HG03175 (cell line): ENCODE results near the gene ATG4A.

Experiments
- ATAC-seq: cut with Tn5 transposase; IDR thresholded peaks from one replicate; pipeline ENCODE4 v1.9.1; 2021; ENCODE audit warnings: mild to moderate bottlenecking, moderate library complexity; ENCODE audit not compliant: unreplicated experiment

ATG4A gene, protein sequence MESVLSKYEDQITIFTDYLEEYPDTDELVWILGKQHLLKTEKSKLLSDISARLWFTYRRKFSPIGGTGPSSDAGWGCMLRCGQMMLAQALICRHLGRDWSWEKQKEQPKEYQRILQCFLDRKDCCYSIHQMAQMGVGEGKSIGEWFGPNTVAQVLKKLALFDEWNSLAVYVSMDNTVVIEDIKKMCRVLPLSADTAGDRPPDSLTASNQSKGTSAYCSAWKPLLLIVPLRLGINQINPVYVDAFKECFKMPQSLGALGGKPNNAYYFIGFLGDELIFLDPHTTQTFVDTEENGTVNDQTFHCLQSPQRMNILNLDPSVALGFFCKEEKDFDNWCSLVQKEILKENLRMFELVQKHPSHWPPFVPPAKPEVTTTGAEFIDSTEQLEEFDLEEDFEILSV

DNA sequence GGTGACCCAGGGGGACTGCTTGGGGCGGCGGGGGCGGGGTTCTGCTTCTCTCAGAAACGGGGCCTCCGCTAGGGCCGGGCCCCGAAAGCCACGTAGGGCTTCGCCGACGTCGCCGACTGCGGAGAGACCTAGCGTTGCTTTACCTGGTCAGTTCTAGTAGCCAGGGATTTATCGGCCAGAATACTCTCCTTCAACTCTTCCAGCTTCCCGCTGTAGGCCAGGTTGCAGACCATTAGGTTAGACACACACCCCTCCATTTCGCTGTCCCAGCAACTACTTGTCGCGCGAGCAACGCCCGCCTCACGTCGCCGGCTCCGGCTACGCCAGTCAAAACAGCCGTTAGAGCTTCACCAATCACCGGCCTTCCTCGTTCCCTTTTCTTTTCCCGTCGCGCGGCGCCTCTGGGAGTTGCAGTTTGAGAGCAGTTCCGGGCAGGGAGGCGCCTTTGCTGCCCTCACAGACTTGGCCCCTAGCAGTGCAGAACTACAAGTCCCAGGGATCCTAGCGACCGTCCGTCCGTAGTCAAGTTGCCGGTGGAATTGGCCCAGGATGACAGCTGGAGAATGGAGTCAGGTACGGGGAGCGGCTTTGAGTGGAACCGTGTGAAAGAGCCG, at the start of gene ATG4A, which contains the start of gene PSMD10:
Gene ATG4A, plus strand, starts transcription at position 515 of the 614 bp plus-strand sequence. Its CDS starts 49 bp downstream, at position 564.
Gene PSMD10, minus strand, starts transcription at position 279 of the 614 bp plus-strand sequence. Its CDS starts 22 bp downstream, at position 257.
- peak; percentile 95 for ATAC-seq

DNA sequence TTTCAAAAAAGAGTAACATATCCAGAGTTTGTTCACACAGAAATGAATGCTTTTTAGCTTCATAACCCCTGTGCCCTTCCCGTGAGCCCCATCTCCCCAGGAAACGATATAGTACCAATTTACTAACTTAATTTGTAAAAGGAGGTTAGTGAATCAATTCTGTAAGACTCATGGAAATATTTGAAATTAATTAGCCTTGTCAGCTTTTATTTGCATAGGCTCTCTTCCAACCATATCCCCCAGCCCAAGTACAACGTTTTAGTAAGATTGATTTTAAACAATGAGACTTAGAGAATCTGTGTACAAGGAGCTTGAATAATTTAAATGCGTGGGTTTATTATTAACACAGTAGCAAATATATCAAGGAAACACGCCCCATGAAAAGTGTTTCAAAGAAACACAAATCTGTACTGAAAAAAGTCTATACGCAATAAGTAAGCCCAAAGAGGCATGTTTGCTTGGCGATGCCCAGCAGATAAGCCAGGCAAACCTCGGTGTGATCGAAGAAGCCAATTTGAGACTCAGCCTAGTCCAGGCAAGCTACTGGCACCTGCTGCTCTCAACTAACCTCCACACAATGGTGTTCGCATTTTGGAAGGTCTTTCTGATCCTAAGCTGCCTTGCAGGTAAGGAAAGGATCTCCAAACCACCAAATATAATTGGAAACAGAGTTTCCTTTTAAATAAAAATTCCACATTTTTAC, 46.9 kb upstream of the ATG4A start, which contains the start of gene VSIG1:
Gene VSIG1, plus strand, starts transcription at position 512 of the 703 bp plus-strand sequence. Its CDS starts 66 bp downstream, at position 578.
- ATAC-seq: no peak

DNA sequence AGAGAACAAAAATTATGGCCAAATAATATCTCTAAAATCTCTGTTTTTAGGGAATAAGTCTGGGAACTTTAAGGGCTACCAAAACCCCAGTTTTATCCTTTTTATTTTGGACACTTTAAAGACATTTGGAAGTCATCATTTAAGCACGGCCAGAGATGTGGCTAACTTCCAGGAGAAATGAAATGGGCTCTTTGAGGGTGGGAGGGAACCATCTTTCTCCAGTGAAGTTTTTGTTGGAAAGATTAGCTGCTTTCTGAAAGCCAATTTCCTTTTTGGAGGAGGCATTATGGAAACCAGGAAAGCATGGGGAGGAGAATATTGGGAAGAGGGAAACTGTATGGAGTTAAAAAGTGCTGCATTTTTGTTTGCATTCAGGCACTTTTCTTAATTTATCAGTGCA, 41.9 kb upstream of the ATG4A start:
- no peak for ATAC-seq

DNA sequence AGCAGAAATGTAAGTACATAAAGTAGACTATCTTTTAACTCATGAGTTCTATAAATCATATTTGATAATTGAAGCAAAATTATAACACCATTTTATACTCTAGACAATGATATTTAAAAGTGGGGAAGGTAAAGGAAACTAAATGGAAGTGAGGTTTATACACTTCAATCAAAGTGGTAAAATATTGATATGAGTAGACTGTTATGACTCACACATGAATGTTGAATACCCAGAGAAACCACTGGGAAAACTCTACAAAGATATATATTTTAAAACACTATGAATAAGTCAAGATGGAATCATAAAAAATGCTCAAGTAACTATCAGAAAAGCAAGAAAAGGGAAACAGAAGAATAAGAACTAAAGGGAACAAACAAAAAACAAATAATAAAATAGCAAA, 38.4 kb upstream of the ATG4A start:
- ATAC-seq: no peak

DNA sequence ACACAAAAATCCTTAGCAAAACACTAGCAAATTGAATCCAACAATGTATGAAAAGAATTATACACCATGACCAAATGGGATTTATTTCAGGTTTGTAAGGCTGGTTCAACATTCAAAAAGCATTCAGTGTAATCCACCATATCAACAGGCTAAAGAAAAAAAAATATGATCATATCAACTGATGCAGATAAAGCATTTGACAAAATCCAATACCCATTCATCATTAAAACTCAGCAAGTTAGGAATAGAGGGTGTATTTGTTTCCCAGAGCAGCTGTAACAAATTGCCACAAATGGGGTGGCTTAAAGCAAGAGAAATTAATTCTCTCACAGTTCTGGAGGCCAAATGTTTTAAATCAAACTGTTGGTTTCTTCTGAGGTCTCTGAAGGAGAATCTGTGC, 36.0 kb upstream of the ATG4A start:
- no peak for ATAC-seq

DNA sequence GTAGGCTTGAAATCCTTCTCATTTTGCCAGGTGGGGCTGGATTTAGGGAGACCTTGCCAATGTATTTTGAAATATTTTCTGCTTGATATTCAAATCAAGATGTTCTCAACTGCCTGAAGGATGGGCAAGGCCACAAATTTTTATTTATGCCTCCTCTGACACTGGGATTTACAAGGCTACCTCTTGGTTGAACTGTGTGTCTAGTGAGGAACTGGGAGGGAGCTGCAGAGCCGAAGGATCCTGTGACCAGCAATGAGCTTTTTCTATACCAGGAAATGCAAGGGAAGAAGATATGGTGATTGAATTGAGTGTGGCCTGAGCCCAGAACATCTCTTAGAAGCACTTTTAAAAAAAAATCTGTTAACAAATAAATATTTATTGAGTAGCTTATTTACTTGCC, 31.8 kb upstream of the ATG4A start:
- ATAC-seq: no peak

DNA sequence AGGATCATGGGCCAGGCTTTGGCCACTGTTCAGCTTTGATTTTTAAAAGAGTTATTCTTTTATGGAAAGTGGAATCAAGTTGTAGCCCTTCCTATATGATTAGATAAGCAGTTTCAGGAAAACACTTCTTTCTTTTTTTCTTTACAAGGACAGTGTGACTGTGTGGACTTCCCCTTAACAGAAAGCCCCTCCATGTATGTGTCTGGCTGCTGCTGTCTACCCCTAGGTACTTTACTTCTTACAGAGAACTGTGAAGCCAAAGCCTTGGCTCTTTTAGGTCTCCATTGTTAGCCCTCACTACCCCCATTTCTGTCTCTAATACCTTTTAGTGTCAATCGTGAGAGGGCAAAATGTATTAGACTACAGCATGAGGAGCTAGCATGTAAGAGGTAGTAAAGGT, 27.6 kb upstream of the ATG4A start:
- no peak for ATAC-seq

DNA sequence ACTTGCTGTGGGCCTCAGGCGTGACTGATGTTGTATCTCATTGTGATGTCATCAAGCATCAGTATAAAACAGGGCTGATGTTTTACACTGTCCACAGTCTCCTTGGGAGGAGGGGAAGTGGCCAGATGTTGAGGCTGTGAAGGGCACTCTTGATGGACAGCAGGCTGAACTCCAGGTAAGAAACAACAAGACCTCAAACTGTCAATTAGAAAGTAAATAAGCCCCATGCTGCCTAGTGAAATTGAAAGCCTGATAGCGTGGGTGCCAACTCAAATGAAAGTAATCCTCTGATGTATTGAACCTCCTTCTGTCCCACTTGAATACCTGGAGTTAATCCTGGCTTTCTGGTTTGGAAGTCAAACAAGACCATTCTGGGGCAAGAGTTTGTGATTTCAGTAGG, 27.0 kb upstream of the ATG4A start:
- ATAC-seq: no peak

DNA sequence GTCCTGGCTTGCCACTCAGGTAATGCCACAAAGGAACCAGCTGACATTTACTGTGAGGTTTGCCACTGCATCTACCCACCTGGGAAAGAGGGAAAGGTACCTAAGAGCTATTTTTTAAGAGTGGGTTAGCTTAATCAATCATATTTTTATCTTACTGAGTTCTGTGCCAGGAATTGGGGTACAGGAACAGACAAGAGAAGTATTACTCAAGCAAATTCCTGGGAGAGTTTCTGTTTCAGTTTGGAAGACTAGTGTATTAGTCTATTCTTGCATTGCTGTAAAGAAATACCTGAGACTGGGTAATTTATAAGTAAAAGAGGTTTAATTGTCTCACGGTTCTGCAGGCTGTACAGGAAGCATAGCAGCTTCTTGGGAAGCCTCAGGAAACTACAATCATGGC, 23.5 kb upstream of the ATG4A start:
- no peak for ATAC-seq

DNA sequence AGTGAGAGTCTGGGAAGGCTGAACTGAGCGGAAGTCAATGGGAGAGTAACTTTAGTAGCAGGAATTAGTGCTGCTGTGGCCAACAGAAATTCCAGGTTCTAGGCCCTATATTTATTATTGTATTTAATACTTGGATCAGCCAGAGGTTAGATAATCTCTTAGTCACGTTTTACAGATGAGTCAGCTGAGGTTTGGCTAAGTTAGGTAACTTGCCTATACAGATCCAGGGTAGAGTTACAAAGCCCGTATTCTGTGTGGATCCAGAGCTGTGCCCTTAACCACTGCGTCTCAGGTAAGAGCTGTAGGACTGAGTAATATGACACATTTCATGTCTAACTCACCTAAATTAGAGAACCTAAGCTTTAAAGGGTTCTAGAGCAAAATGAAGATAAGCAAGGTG, 20.7 kb upstream of the ATG4A start:
- ATAC-seq: no peak

DNA sequence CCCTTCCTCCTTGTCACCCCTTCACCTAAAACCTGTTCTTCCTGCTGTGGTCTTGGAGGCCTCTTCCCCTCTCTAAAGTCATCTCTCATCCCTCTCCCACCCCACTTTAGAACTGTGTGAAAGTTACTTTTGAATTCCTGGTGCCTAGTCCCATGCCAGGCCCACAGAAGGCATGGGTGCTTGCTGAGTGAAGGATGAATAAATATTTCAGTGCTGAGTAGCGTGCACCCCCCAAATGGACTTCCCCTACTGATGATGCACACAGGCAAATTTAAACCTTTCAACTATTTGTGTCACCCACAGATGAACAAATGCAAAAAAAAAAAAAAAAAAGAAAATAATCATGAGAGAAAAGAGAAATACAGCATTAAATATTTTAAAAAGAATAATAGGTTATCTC, 20.0 kb upstream of the ATG4A start:
- ATAC-seq: no peak

DNA sequence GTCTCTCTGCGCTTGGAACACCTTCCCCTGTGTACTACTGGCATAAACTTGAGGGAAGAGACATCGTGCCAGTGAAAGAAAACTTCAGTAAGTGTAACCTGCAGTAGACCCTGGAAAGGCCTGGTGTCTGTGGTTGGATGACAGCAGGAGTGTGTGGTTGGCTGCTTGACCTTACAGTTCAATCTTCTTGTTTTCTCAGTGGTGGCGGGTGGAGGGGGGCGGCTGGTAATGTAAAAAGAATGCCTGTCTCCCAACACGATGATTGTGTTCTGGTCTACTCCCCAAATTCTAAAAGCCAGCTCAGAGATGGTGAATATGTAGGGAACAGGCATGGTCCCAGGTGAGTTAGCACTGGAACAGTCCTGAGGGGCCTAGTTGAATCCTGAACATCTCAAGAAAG, 18.8 kb upstream of the ATG4A start:
- ATAC-seq: no peak

DNA sequence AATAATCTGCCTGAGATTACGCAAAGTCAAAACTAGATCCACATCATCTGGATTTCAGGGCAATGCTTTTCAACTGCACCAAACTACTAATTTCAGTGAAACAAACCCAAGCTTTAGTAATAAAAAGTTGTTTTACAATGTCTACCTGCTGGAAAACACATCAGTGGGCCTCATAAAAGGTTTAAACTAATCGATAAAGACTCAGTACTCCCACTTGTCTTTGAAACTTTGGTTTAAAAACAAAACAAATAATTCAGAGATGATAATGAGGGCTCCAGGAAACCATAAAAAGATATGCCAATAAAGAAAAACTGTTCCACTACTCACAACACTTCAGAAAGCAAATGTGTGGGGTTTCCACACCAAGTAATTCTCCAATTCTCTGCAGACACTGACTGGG, 10.5 kb upstream of the ATG4A start:
- no peak for ATAC-seq

DNA sequence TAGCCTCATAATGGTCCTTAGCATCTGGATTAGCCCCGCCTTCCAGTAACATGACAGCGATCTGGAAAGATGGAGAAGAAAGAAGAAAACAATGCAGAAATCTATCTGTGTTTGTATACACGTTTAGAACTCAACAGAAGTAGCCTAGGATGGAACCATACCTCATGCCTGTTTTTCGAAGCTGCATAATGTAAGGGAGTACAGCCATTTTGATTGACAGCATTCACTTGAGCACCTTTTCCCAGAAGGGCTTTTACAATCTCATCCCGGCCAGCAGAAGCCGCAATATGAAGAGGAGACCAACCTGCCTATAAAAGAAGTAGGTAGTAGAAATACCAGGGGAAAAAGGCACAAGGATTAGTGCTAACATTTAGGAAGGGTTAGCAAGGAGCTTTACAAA, 3.8 kb upstream of the ATG4A start:
- no peak for ATAC-seq

DNA sequence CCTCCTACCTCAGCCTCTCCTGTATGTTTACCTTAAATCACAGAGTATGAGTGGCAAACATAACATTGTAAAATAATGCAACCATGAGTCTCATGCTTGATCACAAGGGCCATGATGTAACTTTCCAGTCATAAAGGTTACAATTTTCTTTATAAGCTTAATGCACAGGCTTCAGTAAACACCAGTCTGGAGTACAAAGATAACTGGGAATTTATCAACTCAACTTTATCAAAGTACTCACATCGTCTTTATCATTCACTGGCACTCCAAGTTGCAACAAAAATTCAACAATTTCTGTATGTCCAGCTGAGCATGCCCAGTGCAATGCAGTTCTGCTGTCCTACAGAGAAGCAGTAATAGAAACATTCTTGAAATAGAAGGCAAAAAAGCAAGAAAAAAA, 3.1 kb upstream of the ATG4A start:
- ATAC-seq: no peak

DNA sequence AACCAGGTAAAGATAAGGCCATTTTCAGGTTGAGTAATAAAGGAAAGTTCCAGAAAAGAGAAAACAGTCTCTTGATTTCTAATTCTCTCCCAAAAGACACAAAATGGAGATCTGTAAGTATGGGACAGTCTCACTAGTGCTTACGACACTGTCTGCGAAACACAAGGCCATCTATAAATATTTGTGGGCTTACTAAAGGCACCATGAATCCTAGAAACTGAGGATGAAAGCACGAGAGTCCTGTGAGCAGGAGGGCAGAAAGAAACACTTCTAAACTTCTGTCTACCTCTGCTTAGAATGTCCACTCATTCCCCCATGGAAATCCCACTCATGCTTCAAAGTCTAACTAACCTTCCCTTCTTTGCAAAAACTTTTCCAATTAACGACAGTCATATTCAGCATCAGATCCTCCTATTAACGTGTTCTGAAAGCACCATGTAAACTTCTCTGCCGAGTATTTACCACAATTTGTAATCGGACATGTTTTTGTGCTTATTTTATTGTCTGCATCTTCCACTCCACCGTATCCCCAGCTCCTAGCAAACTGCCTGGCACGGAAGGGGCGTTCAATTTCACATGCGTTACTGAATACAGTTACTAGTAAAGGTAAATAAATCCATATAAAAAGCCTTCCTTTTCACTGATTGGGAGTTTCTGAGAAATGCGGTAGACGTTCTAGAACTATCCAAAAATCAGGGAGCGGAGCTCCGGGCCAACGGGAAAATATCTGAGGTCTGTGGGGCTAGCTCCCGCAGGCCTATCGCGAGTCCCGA, 901 bp upstream of the ATG4A start:
- ATAC-seq: no peak

DNA sequence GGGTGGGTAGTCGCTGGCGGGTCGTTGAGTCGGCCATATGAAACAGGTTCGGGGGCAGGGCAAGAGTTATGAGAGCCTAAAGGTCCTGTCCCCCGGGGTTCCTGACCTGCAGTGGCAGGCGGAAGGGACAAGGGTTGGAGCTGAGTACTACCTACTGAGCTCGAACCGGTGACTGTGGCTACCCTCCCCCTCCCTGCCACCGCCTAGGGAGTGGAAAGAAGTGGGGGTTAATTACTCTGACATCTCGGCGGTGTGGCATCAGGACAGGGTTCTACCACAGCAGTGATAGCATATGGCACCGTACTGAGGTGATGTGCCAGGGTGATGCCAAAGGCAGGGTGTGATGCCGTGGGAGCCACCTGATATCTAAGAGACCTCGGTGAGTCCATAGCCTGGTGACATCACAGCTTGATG, 307 bp downstream of the ATG4A start:
- ATAC-seq: peak; percentile 37

DNA sequence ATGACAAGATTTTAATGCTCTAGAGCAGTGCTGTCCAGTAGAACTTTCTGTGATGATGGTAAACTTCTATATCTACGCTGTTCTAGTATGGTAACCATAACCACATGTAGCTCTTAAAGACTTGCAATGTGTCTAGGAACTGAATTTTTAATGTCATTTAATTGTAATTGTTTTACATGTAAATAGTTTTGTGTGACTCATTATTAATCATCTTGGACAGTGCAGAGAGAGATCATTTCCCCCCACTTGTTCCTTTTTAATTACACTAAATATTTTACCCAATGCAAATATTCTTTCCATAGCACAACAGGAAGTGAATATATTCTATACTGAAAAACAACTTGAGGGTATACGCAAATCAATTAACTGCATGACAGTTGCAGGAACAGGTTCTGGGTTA, 5.8 kb downstream of the ATG4A start:
- ATAC-seq: no peak

DNA sequence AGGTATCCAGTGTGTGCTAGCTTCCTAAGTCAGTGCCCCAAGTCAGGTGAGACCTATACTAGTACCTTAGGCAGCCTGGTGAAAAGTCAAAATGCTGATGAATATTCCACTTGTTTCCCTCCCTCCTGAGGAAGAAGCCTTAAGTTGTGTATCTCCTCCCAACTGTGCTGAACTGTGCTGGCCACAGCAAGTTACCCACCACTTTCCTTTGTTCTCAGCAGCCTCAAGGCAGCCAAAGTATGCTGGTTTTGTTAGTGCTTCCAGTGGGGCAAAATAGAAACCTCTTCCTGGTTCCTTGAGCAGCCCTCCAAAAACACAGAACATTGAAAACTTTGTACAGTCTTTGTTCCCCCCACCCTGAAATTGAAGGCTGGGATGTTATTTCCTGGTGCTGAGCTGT, 13.9 kb downstream of the ATG4A start:
- no peak for ATAC-seq

DNA sequence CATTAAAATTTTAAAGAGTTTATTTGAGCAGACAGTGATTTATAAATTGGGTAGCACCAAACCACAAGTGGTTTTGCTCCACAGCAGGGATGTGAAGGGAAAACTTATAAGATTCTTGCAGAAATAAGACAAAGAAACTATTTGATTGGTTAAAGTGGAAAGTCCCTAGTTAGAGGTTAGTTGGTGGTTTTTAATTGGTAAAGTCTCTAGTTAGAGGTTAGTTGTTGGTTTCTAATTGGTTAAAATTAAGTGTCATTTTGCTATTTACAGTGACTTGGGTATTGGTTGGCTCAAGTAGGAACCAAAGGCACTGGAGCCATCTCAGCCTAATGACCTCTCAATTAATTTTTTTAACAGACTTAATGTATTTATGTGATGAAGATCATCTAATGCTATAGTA, 23.0 kb downstream of the ATG4A start:
- ATAC-seq: no peak

DNA sequence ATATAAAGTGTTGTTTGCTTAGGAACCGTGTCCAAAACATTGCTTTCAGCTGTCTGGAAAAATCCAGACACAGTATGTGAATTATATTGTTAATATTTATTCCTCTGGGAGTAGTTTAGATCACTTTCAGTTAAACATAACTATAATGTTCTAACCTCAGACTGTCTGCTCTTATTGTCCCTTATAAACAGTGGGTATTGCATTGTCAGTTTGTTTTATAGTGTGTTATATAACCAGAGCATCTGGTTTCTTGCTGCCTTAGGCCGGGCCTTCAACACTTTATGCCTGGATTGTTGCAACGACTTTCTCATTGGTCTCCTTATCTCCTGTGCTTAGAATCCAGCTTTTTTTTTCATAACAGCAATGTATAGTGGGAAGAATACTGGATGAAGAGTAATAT, 26.4 kb downstream of the ATG4A start:
- no peak for ATAC-seq
